Hepatocyte (in vitro differentiated cells): ENCODE results near the gene TTC34.

Experiments used
- EZH2 ChIP-seq: fragments of 200-600 bp; sonication (generic); IDR thresholded peaks from 2 replicates; pipeline ENCODE4 v1.6.1; 2016; ENCODE audit warnings: antibody characterized with exemption, mild to moderate bottlenecking, borderline replicate concordance
- TF ChIP-seq, protein P1 (sequence below): fragments of 200-600 bp; sonication (generic); IDR thresholded peaks from 2 replicates; pipeline ENCODE4 v1.5.1; 2016; ENCODE audit warnings: antibody characterized with exemption, mild to moderate bottlenecking; ENCODE audit not compliant: poor library complexity

DNA sequence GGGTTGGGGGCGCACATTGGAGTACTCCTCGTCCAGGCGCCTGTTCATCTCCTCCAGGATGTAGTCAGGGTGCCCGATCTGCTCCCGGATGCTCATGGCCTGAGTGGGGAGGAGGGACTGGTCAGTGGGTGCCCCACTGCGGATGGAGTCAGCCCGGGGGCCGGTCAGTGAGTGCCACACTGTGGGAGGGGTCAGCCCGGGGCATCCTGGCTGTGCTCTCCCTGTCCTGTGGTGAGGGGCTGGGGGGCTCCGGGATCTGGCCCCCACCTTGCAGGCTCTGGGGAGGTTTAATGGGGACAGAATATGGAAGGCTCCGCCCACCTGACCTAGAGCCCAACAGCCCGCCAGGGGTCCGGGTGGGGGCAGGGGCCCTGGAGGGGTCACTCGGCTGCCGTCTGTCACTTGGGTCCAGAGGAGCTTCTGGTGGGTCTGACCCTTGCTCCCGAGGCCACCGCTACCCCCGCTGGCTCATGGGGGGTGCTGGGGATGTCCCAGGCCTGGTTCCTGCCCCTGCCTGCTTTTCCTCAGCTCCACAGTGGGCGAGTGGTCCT, 206.2 kb downstream of the TTC34 start:
- TF ChIP-seq, protein P1, sequence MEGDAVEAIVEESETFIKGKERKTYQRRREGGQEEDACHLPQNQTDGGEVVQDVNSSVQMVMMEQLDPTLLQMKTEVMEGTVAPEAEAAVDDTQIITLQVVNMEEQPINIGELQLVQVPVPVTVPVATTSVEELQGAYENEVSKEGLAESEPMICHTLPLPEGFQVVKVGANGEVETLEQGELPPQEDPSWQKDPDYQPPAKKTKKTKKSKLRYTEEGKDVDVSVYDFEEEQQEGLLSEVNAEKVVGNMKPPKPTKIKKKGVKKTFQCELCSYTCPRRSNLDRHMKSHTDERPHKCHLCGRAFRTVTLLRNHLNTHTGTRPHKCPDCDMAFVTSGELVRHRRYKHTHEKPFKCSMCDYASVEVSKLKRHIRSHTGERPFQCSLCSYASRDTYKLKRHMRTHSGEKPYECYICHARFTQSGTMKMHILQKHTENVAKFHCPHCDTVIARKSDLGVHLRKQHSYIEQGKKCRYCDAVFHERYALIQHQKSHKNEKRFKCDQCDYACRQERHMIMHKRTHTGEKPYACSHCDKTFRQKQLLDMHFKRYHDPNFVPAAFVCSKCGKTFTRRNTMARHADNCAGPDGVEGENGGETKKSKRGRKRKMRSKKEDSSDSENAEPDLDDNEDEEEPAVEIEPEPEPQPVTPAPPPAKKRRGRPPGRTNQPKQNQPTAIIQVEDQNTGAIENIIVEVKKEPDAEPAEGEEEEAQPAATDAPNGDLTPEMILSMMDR, result no peak
- TF ChIP-seq EZH2, result no peak
